H1 (cell line): ENCODE measurements around the gene PPIL4. TPM values are rescaled to one million over a fixed set of nuclear protein-coding genes. Genes with fewer than 3 reads are reported as not detected.

Source experiments
- EP300 ChIP-seq, 2 experiments: IDR thresholded peaks; 1 replicate in 1 of 2; 2 replicates in 1 of 2; pipeline ENCODE4 v1.6.1; 2011 to 2012; ENCODE audit warnings: low read depth in 2 of 2, low read length in 2 of 2, mild to moderate bottlenecking in 2 of 2, borderline replicate concordance in 1 of 2, inconsistent platforms in 1 of 2, moderate library complexity in 1 of 2
- HDAC2 ChIP-seq, 2 experiments: fragments of 300-600 bp in 1 of 2; sonication (generic) in 1 of 2; IDR thresholded peaks; 2 replicates each; pipeline ENCODE4 v1.6.1; 2011 to 2012; ENCODE audit warnings: low read depth in 2 of 2, low read length in 2 of 2, mild to moderate bottlenecking in 2 of 2, moderate library complexity in 2 of 2, borderline replicate concordance in 1 of 2, inconsistent platforms in 1 of 2
- SIN3A ChIP-seq, 2 experiments: IDR thresholded peaks in 1 of 2; conservative IDR thresholded peaks in 1 of 2; 2 replicates each; pipeline ENCODE4 v1.6.1; 2011 to 2012; ENCODE audit warnings: low read length in 2 of 2, improper control_type of control experiment in 1 of 2, low read depth in 1 of 2, mild to moderate bottlenecking in 1 of 2
- SRF ChIP-seq: IDR thresholded peaks from 2 replicates; pipeline ENCODE4 v1.6.1; 2011; ENCODE audit warnings: mild to moderate bottlenecking, low read depth, low read length, moderate library complexity
- USF2 ChIP-seq: IDR thresholded peaks from 2 replicates; pipeline ENCODE4 v1.6.1; 2011; ENCODE audit warnings: low read length, improper control_type of control experiment
- polyA plus RNA-seq, 7 experiments: library from polyadenylated mRNA; depleted of rRNA in 3 of 7; stranded (reverse) in 5 of 7; unstranded in 2 of 7; fragments of >200 nt in 5 of 7; fragments of 200-250 nt in 2 of 7; gene quantifications; 1 replicate in 5 of 7; 2 replicates in 1 of 7; 4 replicates in 1 of 7; pipeline versions ENCODE4 v1.2.1 to v1.2.3, GENCODE V29; 2011 to 2013; ENCODE audit warnings: missing spikeins in 2 of 7, mixed read lengths in 2 of 7
- total RNA-seq: library from RNA; stranded (reverse); fragmentation: NEBNext Ultra II Directional; extraction: Animal tissue kit (Norgen Biotek cat#: 25700); gene quantifications from 2 replicates; pipeline ENCODE4 v1.2.1, GENCODE V29; 2021

The PPIL4 gene
- total and polyA plus RNA-seq, 2 of the 8 experiments (the other 6 are each of a cell fraction or from before 2014, with no cell fraction given) = 2.0 to 33.2 TPM

GRCh38 chr6:149456311-149457021, 89.4 kb downstream of the PPIL4 start (continued):
- TF ChIP-seq HDAC2 (IDR thresholded peaks at IDR 0.05; ENCODE audit: borderline replicate concordance in 1 of 2, low read depth in 2 of 2, low read length in 2 of 2) (no peak), USF2 (no peak), SRF (no peak), SIN3A (conservative IDR thresholded peaks at IDR 0.05 in 1 of 2, IDR thresholded peaks at IDR 0.05 in 1 of 2; ENCODE audit: low read depth in 1 of 2, low read length in 2 of 2) (no peak), EP300 (IDR thresholded peaks at IDR 0.05; ENCODE audit: borderline replicate concordance in 1 of 2, low read depth in 2 of 2, low read length in 2 of 2) (no peak)
